HT1080 (cell line): ENCODE results near the gene AOPEP. TPM values are rescaled to one million over a fixed set of nuclear protein-coding genes. Genes with fewer than 3 reads are reported as not detected.

Experiments used
- DNase-seq: peaks from one replicate; pipeline ENCODE4 v3.0.0-alpha.2; 2015; ENCODE audit warnings: low read depth
- total RNA-seq: library from RNA; depleted of rRNA; stranded (reverse); fragments of >200 nt; shearing (Covaris generic); gene quantifications from 2 replicates; pipeline ENCODE4 v1.2.3, GENCODE V29; 2014

AOPEP gene
- total RNA-seq, 1 experiment from 2014 or later, result 25.3 TPM

DNA sequence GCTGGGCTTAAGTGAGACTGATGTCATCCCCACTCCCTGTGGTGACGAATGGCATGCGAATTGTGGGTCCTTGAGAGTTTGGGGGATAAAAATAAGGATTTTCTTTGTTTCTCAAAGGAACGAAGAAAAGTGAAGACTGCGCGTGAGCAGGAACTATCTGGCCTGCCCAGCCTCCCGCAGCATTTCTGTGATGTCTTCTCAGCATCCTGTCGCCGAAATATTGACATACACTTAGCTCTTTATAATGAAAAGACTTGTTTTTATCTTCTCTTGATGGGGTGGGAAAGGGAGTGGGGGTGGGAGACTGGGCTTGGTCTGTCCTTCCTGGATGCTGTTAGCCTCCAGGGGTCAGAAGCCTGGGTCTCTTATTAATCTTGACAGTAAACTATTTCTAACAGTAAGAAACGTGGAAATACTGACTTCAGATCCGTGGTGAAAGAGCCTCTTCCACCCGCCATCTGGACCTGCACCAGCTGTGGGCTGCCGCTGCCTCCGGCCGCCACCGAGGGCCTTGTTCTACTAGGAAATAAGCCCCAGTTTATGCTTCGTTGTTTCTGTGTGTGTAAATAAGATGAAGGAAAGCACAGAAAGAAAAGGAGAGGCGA, 351.4 kb downstream of the AOPEP start:
- no peak for DNase-seq

DNA sequence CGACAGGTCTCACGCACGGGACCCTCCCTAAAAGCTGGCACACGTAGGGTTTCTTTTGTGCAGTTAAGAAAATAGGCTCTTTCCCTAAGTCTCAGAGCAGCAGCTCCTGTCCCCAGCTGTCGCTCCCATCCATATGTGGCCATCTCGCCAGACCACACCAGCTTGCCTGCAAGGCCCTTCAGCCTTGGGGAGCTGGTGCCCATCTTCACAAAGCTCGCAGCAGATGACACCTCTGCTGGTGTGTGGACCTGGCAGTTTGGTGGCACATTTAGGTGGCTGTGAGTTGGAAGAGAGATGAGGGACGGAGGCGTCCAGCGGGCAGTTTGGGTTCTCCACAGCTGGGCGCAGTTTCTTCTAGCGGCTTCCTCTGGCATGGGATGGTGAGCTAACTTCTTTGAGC, 352.0 kb downstream of the AOPEP start:
- DNase-seq, result no peak

DNA sequence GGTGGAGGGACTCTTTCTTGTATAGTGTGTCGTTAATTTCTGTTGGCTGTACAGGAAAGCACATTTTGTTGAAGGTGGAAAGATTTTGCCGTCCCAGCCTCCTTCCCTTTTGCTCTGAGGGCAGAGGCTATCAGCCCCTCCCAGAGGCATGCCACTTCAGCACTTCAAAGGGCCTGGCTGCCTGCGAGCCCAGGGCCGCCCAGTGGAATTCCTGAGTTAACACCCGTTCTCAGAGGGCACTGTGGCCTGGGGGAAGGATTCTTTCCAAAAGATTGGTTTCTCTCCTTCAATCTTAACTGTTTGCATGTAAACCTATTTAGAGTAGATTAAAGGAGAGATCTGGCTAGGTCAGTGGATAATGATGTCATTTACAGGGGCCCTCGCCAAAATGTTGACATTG, 352.4 kb downstream of the AOPEP start:
- DNase-seq, result no peak

DNA sequence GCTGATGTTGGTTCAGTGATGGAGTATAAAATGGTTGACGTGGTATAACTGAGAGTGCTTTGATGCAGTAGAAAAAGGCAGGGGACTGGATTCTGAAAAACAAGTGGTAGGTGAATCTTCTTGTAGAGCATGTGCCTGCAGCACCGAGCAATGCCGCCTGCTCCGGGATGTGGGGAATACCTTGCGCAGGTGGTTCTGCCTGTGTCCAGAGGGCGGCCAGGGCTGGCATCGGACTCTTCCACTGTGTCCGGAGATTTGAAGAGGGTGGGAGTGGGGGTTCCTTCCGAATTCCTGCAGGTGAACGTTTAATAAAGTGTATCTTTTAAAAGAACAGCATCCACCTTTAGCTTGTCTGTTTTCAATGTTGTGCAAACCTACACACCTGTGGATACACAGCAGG, 353.0 kb downstream of the AOPEP start:
- DNase-seq, result no peak

DNA sequence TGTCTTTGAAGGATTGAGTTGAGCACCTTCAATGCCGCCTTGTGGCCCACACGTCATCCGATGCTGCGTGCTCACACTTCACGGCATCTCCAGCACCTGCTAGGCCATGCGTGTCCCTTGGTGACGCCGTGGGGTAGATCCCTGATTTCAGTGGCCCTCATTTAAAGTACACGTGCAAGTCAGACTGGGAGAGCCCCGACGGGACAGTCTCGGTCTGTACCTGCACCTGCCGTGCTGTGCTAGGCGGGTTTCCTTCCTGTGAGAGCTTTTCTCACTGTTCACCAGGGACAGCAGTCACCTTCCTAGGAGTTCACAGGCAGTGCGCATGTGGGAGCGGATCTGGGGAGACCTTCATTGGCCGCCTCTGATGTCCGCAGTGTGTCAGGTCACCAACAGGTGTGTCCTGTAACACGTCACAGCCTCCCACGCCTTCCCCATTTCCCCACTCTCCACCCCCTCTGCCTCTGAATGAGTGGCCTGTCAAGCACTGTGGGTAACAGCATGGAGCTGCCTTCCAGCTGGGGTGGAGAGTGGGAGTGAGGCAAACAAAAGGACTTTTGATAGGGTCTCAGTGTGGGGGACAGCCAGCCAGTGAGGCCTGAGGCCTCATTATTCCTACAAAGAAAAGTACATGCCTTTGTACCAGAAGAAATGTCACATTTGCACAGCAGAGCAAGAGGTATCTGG, 354.6 kb downstream of the AOPEP start:
- DNase-seq, result no peak

DNA sequence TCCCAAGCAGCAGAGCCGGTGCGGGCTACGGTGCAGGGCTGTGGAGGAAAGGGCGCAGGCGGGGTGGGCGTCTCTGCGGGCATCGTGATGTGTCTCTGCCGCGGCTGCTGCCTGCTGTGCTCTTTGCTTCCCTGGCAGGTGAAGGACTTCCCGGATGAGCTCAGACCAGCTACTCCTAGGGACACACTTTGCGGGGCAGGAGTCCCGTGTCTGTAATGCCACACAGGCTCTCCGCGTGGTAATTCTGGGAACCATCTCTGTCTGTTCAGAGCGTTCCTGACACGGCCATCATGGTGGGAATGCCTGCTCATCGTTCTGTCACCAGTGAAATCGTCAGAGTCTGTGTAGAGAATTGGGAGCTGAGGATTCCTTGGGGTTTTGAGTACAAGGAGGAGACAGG, 355.5 kb downstream of the AOPEP start:
- DNase-seq, result no peak

DNA sequence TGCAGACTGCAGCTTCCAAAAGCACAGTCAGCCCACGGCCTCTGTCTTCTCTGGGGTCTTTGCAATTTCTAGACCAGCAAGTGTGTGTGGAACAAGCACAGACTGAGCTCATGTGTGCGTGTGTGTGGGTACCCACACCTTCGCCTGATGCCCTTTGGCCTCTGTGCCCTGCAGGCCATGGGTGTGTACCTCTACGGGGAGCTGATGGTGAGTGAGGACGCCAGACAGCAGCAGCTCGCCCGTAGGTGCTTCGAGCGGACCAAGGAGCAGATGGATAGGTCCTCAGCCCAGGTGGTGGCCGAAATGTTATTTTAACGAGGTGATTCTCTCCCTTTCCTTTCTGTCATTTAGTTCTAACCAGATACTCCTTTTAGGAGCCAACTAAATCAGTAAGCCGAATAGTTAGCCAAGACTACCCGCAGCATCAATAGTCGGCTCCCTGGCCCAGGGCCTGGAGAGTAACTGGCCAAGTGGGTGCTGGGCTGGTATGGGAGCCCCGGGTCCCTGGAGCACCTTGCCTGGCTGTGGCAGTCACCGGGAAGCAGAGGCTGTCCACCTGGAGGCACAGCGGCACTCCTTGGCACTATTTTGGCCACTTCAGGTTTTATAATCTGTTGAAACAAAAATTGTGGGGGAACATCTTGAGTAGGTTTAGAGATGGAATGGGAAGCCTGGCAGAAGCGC, 356.0 kb downstream of the AOPEP start:
- no peak for DNase-seq

DNA sequence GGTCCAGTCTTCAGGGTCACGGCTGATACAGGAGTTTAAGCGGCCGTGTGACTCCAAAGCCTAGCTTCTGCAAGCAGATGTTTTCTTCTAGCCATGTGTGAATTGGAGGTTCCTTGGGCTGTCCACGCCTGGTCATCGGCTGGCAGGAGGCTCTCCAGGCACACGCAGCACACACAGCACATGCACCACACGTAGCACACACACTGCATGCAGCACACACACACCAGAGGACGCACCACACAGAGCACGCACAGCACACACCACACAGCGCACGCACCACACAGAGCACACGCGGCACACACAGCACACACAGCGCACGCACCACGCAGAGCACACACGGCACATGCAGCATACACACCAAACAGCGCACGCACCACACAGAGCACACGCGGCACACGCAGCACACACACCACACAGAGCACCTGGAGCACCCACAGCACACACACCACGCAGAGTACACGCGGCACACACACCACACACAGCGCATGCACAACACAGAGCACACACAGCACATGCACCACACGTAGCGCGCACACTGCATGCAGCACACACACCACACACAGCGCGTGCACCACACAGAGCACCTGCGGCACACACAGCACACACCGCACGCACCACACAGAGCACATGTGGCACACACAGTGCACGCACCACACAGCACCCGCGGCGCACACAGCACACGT, 356.7 kb downstream of the AOPEP start:
- DNase-seq, result no peak

DNA sequence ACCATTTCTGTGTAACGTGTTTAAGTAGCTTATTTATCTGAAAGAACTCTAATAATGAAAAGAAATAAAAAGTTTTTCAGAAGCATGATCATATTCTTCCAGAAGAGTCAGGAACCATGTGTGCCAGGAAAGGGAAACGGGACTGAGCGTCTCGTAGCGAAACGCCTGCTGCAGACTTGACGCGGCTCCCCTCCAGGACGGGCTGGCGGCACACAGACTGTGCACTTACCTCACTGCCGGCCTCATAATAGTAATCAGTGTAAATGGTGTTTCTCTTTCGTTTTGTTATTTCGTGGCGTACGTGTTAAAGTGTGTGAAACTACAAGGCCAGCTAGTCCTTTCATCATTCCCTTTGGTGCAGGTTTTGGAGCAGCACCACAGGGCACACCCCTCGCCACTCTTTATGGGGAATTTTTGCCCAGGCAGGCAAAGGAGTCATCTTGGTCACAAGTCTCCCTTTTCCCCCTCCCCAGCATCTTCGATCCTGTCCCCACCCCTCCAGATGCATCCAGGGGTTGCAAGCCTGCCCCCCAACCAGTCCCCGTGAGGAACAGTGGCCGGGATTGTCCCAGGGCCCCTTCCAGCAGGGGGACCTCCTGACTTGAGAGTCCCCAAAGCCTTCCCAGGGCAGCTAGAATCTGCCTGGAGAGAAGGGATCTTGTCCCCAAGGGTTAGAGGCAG, 357.9 kb downstream of the AOPEP start:
- no peak for DNase-seq

DNA sequence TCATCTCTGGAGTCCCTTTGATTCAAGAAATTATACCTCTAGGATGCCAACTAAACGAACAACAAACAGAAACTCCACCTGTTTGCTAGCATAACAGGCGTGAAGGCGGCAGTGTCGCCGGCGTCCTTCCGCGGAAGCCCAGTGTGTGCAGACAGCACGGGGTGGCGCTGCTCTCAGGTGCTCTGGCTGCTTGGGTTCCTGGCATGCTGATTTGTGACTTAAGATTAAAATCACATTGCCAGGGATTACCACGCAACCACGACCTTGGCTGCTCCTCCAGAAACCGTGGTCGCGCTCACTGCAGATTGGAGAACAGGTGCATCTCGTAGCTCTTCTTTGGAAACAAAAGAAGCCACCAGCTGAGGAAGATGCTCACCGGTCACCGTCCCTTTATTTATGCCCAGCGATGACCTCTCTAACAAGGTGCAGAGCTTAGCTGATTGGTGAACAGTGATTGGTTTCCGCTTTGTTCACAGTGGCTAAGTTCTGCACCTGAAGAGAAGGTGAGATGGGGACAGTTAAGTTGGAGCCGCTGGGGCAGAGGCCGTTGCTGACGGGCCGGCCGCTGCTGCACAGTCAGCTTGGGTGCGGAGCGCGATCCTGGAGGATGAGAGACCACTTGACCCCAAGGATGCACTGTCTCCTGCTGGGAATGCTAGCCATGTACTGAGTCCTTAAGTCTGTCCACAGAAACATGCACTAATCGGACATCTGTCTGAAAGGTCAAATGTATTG, 358.7 kb downstream of the AOPEP start:
- no peak for DNase-seq

DNA sequence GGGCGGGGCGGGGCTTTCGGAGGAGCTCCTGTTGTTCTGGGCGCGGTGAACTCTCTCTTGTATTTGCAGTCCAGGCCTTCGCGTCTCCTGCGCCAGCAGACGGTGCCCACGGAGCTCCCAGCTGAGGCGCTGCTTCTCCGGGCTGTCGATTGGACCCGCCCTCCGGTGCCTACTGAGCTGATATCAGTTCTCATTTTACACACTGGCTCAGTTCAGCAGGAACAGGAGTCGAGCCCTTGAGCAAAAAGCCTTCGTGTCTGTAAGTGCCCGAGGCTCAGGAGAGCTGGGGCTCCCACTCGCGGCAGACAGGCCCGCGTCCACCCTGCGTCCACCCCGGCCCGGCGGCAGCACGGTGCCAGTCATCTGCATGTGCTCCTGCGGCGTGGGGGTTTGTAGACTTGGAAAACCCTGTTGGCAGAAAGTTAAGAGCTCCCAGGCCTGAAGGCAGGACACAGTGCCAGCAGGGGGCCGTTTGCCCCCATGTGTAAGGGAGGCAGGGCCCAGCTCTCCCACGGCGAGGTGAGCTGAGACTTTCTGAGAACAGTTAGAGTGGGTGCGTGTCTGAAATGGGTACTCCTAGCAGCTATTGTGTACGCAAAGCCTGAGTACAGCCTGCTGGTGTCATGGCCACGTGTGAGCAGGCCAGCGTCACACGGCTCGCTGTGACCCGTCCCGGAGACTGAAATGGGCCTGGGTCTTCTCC, 359.5 kb downstream of the AOPEP start:
- no peak for DNase-seq

DNA sequence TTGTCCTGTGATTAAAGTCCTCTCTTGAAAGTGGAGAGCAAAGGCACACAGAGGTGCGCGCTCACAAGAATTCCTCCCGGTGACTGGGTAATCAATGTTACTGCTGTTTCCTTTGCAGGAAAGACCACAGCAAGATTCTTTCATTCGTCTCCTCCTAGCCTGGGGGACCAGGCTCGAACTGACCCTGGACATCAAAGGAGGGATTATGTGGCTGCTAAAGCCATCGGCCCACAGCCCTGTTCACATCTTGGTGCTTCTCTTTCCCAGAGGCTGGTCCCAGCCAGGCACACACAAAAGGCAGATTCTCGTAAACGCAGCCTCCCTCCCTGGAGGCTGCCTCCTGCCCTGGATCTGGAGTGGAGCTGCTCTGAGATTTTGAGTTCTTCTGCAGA, 360.1 kb downstream of the AOPEP start:
- DNase-seq, result no peak

DNA sequence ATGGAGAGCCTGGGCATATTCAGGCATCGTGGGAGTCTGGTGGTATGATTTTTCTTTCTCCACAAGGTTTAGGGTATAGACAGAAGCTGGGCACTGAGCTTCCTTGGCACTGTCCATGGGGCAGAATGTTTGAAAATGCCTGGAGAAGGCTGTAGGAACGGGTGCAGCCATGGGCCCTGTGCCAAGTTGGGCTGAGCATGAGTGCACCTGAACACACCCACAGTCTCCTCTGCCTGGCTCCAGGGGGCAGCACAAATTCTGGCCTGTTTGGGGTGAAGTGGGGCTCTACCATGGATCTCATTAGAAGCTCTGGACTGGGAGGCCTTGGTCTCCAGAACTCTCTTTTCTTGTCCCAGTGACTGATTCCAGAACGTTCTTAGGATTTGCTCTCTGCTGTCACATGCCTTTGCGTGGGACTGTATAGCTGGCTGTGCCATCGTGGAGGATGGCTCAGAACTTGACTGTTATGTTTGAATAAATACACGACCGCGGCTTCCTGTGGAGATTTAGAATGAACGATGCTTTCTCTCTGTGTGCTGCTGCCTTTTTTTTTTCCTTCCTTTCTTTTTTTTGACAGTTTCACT, 361.3 kb downstream of the AOPEP start:
- DNase-seq, result no peak

DNA sequence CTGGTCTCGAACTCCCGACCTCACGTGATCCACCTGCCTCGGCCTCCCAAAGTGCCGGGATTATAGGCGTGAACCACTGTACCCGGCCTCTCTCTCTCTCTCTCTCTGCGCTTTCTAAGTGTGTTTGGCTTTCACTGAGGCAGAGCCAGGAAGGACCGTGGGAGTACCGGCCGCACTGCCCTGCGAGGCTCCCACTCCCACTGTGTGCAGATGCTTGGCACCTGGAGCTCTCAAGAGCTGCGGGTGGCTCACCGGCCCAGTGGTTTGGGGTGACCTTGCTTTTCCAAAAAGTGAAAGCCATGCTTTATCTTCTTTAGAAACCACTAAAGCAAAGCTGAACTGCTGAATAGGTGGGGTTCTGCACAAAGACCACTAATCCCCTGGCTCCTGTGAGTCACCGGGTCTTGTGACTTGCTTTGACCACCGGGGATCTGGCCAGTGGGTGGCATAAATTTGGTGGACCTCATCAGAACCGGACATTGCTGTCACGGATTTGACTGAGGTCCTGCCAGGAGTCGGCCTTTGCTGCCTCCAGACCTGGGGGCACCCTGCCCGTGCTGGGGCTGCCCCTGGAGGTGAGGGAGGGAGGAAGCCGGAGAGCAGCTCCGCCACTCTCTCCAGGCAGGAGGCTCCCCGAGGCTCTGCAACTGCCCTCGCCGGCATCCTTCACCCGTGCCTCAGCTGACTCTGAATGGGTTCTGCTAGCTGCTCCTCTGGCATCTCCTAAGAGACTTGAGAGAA, 362.1 kb downstream of the AOPEP start:
- DNase-seq, result peak; percentile 15

DNA sequence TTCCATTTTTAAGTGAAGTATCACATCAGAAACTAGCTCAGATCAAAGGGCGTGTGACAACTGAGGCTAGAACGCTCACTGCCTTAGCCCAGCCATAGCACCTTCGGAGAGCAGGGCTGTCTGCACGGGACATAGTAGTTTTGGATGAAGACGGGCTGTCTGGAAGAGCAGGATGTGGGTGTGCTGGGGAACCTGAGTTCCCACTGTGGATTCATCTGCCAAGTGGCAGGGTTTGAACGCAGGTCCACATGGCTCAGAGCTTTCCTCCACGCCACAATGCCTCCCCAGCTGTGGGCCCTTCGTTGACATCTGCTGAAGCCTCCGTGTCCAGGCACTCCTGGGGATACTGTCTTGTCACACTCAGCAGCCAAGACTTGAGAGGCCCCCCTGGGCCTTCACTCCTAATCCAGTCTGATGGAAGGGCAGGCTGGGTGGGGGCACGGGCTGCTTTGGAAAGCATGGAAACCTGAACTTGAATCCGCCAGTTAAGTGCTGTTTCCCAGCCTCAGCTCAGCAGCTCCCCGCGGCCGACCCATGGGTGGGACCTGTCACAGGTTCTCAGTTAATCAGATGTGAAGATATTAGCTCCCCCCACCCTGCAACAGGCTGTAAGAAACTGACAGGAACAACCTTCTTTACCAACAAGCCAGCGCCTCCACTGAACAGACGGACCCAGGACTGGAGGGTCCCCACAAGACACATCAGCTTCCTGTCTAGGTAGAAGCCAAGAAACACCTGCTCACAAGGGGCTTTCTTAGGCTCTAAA, 362.9 kb downstream of the AOPEP start:
- no peak for DNase-seq

DNA sequence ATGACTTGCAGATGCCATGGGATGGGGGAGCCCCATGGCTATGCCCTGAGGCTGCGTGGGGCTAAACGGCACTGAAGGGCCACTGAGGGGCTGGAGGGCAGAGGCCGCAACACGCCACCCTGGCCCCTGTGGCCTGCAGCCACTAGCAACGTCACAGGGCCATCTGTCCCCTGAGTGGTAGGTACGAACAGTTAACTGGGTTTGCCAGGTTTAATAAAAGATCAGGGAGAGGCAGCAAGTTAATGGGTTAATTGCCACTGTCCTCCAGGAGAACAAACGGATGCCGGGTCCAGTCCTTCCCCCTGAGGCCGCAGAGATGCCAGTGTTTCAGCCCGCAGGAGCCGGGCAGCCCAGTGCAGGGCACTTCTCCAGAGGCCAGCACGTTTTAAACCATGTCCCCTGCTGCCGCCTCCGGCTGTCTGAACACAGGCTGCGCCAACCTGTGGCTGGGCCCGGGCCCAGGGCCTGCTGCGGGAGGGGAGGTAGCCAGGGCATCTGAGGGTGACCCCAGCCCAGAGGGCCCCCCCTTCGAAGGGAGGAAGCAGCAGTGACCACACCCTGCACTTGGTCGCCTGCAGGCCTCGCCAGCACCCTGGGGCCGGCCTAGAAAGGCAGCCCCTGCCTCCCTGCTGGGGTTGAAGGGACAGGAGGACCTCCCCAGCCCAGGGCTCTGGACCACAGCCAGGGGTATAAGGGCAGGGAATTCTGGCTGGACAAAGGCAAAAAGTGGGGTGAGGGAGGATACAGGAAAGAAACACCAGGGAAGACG, 363.7 kb downstream of the AOPEP start:
- DNase-seq, result no peak

DNA sequence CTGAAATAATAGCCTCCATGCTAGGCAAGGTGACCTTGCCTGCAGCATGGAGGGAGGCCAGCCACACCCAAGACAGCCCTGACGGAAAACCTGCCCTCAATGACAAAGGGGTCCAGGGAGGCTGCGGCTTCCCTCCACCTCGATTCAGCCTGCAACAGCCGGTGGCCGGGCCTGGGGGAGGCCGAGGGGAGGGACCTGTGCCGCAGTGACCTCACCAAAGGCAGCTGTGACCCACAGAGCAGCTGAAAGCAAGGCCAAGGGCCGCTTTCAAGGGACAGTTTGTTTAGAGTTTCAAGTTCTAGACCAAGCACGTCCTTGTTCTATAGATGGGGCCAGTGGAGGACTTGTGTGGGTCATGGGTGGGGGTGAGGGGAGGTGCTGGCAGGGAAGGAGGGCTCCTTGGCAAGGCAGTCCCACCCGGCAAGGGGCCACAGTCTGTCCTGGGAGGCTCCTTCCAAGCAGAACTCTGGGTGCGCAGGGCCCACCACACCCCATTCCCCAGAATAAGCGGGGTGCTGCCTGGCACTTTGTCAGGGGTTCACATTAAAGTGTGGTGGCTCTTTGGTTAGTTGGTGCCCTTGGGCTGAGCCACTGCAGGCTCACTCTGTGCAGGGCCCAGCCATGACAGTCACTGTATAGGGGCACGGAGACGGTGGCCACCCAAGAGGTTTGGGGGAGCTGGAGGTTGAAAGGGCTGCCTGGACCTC, 364.5 kb downstream of the AOPEP start:
- DNase-seq, result no peak
